Measurements from ENCODE around the gene RBM18.
A peak's percentile ranks its signal among the peaks of the same experiment; 100 is the strongest.

RBM18 gene

DNA sequence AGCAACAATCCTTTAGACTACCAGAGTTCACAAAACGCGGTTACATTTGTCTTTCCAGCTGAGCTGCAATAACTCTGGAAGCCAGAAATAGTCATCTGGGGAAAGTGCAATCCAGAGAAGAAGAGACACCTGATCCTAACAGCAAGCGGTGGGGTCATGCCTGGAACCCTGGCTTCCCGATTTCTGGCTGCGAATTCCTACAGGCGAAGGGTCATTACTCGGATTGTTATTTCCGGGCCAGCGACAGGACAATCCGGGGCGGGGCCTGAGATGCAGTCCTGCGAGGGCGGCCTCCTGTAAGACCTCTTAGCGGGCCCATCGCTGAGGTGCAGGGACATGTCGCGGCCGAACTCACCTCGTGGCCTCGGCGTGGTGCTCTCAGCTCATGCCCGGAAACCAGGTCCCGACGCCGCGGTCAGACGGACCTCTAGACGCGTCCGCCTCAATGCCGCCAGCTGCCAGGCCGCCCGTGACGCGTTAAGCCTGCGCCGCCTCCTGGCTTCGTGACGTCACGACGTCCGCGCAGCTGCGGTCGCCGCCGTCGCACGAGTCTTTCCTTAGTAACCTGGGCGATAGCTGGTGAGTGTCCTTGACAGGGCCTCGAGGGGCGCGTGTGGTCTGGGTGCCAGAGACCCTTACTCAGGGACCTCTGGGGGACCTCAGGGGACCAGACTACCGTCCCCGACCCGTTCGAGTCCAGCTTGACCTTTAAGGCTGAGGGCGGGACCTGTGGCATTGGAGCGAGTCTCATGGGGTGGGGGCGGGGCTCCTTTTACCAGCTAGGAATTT, at the start of gene RBM18, which contains the start of gene MRRF:
RBM18 (minus strand) TSS at position 481 of the 789 bp plus-strand sequence. CDS start 3,348 bp downstream, outside the sequence.
MRRF (plus strand) TSS at position 523 of the 789 bp plus-strand sequence. CDS start 6,010 bp downstream, outside the sequence.
- peak; percentile 96 for DNase-seq
- in situ Hi-C loops (cut with MboI; ENCODE audit: low pct_unique_long_range_greater_than_20kb, low sequenced_read_pairs), result no loop called here

DNA sequence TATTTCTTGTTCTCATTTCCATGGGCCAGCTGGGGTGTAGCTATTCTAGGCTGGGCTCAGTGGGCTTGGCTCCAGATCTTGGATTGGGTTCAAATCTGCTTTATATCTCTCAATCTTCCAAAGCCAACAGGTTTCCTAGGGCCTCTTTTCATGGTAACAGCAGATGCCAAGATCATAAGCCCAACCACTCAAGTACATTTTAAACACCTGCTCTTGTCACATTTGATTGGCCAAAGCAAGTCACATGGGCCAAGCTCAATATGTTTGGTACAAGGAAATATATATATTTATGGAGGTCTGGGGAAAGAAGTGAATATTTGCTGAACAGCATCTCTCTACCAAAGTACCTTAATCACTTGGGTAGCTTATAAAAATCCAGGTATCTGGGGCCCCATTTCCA, 49.5 kb upstream of the RBM18 start:
- no peak for DNase-seq
- in situ Hi-C loops (cut with MboI; ENCODE audit: low pct_unique_long_range_greater_than_20kb, low sequenced_read_pairs), result no loop called here

DNA sequence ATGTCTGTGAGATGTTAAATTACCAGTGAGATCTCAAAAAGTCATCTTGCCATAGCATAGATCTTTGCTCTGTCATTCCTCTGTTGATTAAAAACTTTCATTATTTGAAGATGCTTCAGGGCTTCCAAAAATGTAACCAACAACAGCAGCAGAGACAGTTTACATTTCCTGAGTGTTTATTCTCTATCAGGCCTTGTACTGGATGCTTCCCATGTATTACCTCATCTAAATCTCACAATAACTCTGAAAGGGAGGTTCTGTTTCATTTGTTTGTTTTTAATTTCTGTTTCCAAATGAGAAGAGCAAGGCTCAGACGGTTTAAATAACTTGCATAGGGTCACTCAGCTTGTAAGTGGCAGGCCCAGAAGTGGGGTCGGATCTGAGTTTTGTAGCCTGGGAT, 45.2 kb upstream of the RBM18 start:
- no peak for DNase-seq
- in situ Hi-C loops (cut with MboI; ENCODE audit: low pct_unique_long_range_greater_than_20kb, low sequenced_read_pairs), result no loop called here

DNA sequence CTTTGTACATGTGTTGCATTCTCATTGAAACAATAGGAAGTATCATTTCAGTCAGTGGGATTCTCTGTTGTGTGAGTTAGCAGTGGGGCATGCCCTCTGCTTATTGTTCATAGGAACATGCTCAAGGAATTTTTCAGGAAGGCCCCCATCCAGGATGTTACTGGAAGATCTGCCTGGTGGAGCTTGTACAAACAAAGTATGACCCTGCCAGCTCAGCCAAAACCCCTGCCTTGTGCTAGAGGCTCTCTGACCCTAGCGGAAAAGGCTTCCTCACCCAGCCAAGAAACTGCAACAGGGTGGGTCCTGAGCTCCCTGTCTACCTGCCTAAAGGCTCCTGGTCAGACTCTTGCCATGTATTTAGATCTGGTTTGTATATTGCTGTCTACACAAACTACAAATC, 43.3 kb upstream of the RBM18 start:
- in situ Hi-C loops (cut with MboI; ENCODE audit: low pct_unique_long_range_greater_than_20kb, low sequenced_read_pairs), result no loop called here
- DNase-seq, result no peak

DNA sequence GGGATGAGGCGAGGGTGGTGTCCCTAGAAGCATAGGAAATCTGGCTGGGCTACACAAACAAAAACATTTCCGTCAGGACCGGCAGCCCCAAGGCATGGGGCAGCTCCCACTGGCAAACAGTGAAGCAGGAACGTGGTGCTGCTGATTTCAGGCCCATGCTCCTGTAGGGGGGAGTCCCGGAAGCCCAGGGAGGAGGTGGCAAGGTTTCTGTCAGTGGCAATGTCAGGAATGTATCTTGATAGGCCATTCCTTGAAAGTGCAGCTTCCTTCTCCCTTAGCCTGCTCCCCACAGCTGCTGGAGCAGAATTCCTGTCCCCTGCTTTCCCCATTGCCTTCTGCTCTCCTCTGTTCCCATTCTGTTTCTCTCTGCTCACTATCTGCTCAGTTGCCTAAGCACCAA, 42.4 kb upstream of the RBM18 start:
- no peak for DNase-seq
- in situ Hi-C loops (cut with MboI; ENCODE audit: low pct_unique_long_range_greater_than_20kb, low sequenced_read_pairs), result no loop called here

DNA sequence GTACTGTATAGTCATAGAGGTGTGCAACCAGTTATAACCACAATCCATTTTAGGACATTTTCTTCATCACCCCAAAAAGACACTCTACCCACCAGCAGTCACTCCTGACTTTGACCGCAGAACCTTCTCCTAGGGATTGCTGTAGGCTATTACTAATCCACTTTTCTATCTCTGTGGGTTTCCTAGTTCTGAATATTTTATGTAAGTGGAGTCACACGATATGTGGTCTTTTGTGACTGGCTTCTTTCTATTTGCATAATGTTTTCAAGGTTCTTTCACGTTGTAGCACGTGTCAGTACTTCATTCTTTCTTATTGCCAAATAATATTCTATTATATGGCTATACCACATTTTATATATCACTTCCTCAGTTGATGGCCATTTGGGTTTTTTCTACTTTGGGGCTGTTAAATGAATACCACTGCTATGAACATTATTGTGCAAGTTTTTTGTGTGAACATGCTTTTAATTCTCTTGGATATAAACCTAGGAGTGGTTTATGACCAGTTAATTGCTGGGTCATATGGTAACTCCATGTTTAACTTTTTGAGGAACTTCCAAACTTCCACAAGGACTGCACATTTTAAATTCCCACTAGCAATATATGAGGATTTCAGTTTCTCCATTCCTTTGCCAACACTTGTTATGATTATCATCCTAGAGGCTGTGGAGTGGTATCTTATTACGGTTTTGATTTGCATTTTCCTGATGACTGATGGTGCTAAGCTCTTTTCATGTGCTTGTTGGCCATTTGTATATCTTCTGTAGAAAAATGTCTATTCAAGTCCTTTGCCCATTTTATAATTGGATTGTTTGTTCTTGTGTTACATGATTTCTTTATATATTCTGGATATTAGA, 37.8 kb upstream of the RBM18 start:
- in situ Hi-C loops (cut with MboI; ENCODE audit: low pct_unique_long_range_greater_than_20kb, low sequenced_read_pairs), result no loop called here

GRCh38 chr9:122297512-122297911, 32.9 kb upstream of the RBM18 start:
- DNase-seq, result peak; percentile 54

More for the DNA sequence above, 37.8 kb upstream of the RBM18 start:
- DNase-seq, result no peak

DNA sequence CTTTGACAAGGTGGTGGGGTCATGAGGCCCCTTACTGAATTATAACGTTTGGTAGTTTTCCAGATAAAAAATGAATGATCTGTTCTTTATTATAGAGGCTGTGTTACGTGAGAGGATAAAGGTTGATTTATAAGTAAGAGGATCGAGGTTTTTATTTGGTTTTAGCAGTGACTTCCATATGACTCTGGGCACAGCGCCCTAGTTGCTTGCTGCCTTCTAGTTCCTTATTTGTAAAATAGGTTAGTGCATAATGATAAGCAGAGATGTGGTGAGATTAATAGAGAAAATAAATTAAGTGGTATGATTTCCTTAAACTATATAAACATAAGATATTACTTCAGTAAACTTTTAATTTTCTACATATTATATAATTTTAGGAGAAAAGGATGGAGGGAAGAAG, 29.9 kb upstream of the RBM18 start:
- DNase-seq, result no peak
- in situ Hi-C loops (cut with MboI; ENCODE audit: low pct_unique_long_range_greater_than_20kb, low sequenced_read_pairs), result no loop called here

More at GRCh38 chr9:122297512-122297911, 32.9 kb upstream of the RBM18 start:
- in situ Hi-C loops (cut with MboI; ENCODE audit: low pct_unique_long_range_greater_than_20kb, low sequenced_read_pairs), result no loop called here

GRCh38 chr9:122291458-122291857, 26.8 kb upstream of the RBM18 start:
- in situ Hi-C loops (cut with MboI; ENCODE audit: low pct_unique_long_range_greater_than_20kb, low sequenced_read_pairs), result no loop called here
- DNase-seq, result no peak

- in situ Hi-C loops (cut with MboI; ENCODE audit: low pct_unique_long_range_greater_than_20kb, low sequenced_read_pairs), result no loop called here
These were observed 22.6 kb upstream of the RBM18 start for GRCh38 chr9:122287214-122287720.

DNA sequence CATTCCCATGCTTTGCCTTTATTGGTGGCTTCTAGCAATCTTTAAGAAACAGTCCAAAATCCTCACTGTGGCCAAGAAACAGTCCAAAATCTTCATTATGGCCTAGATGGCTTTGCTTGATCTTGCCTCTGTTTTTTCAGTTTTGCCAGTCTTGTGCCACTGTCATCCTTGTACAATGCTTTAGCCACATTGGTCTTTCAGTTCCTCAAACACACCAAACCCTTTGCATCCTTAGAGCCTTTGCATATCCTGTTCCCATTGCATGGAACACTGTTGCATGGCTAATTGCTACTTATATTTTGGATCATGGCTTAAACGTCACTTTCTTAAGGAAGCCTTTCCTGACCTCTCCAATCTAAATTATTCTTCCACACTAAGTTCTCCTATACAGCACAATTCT, 22.1 kb upstream of the RBM18 start:
- no peak for DNase-seq

More at GRCh38 chr9:122287214-122287720, 22.6 kb upstream of the RBM18 start:
- DNase-seq, result no peak

DNA sequence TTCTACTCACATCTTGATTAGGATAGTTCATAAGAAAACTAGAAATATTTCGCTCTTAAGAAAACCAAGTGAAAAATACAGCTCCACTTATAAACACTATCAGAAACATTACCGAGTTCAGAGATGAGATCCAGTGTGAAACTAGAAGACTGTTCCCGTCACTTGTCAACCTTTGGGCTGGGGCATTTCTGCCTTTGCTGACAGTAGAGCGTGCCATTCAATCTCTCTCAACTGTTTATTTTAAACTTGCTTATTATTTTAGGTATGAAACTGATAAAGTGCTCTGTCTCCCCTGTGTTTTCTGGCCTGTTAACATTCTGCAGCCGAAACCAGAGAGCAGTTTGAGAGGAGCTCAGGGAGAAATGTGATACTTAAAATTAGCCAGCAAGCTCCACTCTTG, 16.7 kb upstream of the RBM18 start:
- in situ Hi-C loops (cut with MboI; ENCODE audit: low pct_unique_long_range_greater_than_20kb, low sequenced_read_pairs), result no loop called here
- no peak for DNase-seq

More for the DNA sequence above, 22.1 kb upstream of the RBM18 start:
- in situ Hi-C loops (cut with MboI; ENCODE audit: low pct_unique_long_range_greater_than_20kb, low sequenced_read_pairs), result no loop called here

GRCh38 chr9:122277285-122277897, 12.8 kb upstream of the RBM18 start:
- no peak for DNase-seq
- in situ Hi-C loops (cut with MboI; ENCODE audit: low pct_unique_long_range_greater_than_20kb, low sequenced_read_pairs), result no loop called here

GRCh38 chr9:122276096-122276495, 11.5 kb upstream of the RBM18 start:
- in situ Hi-C loops (cut with MboI; ENCODE audit: low pct_unique_long_range_greater_than_20kb, low sequenced_read_pairs), result no loop called here
- DNase-seq, result no peak

DNA sequence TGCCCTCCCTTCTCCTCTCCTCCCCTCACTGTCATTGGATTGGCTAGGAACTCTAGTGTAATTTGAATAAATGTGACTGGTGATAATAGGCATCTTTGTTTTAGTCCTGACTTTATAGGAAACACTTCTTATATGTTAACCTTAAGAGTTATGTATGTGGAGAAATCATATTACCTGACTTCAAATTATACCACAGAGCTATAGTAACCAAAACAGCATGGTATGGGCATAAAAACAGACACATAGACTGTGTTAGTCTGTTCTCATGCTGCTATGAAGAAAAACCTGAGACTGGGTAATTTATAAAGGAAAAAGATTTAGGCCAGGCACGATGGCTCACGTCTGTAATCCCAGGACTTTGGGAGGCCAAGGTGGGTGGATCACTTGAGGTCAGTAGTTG, 9.4 kb upstream of the RBM18 start:
- DNase-seq, result no peak
- in situ Hi-C loops (cut with MboI; ENCODE audit: low pct_unique_long_range_greater_than_20kb, low sequenced_read_pairs), result no loop called here

DNA sequence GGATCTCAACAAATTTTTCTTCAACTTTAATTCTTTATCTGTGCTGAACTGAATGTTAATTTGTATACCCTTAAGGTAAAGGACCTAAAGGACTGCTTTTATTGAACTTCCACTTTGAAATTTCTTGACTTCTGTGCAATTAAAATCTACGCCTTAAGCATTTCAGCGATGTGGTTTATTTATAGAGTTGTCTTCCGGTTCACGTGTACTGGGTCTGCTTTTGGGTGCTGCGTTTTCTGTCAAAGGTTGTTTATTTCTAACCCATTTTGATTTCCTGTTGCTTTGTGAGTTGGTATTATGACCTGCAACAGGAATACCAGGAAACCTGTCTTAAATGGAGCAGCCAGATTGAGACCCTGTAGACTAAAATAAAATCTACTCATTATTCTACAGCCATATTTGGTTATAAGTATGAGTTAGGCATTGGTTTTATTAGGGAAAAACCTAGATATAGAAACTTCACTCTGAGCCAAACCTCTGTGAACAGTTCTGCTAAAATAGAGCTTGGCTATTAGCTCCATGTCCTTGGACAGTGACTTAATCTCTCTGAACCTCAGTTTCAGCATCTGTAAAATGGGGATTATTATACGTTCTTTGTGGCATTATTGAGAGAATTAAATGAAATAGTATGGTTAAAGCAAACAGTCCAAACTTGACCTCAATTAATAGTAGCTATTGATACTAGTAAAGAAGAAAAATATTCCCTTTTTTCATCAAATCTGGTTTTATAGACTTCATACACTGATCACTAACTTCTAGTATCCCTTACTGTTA, 3.6 kb upstream of the RBM18 start:
- no peak for DNase-seq
- in situ Hi-C loops (cut with MboI; ENCODE audit: low pct_unique_long_range_greater_than_20kb, low sequenced_read_pairs), result no loop called here

DNA sequence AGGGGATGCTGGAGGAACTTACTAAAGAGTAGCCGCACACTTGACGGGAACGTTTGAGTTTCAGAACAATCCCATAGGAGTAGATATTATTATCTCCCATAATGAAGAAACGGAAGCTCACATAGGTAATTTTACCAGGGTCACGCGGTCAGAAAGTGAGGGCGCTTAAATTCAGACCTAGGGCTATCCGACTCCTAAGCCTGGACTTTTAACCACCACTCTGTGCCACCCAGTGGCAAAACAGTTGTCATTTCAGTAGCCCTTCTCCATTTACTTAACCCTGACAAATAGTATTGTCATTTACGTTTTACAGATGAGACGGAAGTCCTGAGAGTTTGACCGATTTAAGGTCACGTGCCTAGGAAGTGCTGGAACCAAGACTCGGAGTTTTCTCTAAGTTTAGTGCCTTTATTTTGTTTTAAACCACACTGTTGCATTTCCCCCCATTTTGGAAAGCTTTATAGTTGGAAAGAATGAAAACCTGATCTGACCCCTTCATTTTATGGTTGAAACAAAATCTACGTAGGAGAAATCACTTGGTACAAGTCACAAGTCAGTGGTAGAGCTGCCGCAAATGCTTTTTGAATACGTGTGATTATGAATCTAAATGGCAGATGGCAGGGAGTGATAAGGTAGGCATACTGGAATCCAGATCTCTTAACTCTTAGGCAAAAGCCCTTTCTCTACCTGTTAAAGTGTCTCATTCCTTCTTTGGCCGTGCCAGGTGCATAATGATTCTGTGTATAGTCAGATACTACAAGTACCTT, 692 bp upstream of the RBM18 start:
- no peak for DNase-seq
- in situ Hi-C loops (cut with MboI; ENCODE audit: low pct_unique_long_range_greater_than_20kb, low sequenced_read_pairs), result no loop called here

DNA sequence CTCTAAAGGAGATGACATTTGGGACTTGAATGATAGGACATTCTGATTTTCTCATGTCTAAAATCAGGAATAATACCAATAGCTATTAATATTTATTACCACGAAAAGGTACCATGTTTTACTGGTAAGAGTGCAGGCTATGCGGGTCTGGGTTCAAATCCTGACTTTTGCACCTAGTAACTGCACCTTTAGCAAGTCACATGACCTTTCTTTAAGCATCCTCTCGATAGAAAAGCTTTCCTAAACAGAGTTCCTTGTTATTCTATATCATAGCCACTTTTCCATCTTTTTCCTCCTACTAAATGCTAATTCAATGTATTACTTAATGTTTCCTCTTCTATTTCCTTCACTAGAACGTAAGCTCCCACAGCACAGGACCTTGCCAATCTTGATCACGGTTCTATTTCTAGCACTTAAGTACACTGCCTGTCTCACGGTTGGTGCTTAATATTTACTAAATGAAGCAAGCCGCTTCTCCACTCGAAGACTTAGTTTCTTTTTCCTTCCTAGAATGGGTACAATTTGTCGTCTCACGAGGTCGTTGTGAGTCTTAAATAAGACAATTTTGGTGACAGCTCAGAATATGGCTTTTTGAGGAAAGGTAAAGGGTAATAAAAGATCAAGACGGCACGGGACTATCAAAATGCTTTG, 816 bp downstream of the RBM18 start:
- no peak for DNase-seq
- in situ Hi-C loops (cut with MboI; ENCODE audit: low pct_unique_long_range_greater_than_20kb, low sequenced_read_pairs), result no loop called here
